RWPE1 (cell line): ENCODE results near the gene MTMR2.

ENCODE experiments used
- CTCF ChIA-PET: fragments of 350-600 bp; sonication (Branson Sonifier 250); formaldehyde crosslinking; extraction: SDS; loops from one replicate; lab custom pipeline; 2021; lab: Yijun Ruan, JAX
- POLR2A ChIA-PET: fragments of 400-600 bp; formaldehyde crosslinking; extraction: SDS; loops from one replicate; lab custom pipeline; 2020; ENCODE audit warnings: antibody characterized with exemption; ENCODE audit not compliant: low non-redundant PET; lab: Yijun Ruan, JAX
- DNase-seq: peaks from one replicate; pipeline ENCODE4 v3.0.0; 2012; ENCODE audit warnings: low spot score
- H3K27ac ChIP-seq: fragments of 450-650 bp; 2 replicates; pipeline ENCODE4 v1.5.1; 2017
- TF ChIP-seq, protein P1 (sequence below): fragments of 450-650 bp; conservative IDR thresholded peaks from 2 replicates; pipeline ENCODE4 v1.5.1; 2017; ENCODE audit warnings: low read depth, mild to moderate bottlenecking

The MTMR2 gene

DNA sequence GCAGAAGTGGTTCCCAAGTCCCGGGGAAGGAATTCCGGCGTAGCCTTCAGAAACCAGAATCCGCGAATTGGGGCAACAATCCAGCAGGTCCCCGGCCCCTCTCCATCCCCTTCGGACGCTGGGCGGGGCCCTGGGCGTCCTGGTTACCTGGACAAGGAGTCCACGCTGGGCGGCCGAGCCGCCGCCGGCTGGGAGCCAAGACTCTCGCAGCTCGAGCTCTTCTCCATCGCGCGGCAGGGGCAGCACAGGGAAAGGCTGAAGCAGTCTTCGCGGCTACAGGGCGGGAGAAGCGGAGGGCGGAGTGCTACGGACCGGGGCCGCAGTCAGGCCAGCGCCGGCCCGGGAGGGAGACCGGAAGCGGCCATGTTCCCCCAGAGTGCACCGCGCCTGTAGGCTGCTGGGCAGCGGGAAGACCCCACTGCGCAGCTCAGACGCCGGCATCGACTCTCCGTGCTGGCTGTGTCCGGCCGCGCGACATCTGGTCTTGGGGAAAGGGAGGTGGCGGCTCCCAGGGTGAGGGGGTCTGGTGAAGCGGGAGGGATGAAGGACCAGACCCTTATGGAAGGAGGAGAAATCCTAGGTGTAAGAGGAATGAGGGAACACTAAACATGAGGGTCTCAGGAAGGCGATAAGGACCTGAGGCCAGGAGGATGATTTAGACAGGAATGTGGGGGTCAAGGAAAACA lies at the start of gene MTMR2:
Gene MTMR2 (minus strand): TSS at position 380 of the 686 bp plus-strand sequence. CDS start 153 bp downstream, at position 227.
- TF ChIP-seq, protein P1, sequence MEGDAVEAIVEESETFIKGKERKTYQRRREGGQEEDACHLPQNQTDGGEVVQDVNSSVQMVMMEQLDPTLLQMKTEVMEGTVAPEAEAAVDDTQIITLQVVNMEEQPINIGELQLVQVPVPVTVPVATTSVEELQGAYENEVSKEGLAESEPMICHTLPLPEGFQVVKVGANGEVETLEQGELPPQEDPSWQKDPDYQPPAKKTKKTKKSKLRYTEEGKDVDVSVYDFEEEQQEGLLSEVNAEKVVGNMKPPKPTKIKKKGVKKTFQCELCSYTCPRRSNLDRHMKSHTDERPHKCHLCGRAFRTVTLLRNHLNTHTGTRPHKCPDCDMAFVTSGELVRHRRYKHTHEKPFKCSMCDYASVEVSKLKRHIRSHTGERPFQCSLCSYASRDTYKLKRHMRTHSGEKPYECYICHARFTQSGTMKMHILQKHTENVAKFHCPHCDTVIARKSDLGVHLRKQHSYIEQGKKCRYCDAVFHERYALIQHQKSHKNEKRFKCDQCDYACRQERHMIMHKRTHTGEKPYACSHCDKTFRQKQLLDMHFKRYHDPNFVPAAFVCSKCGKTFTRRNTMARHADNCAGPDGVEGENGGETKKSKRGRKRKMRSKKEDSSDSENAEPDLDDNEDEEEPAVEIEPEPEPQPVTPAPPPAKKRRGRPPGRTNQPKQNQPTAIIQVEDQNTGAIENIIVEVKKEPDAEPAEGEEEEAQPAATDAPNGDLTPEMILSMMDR: no peak
- peak; percentile 56 for DNase-seq
- ChIA-PET CTCF (interaction anchor here (0.8 kb wide), 1 partner anchor 249 kb away, joined by 5 read pairs; no protein-coding TSS in a partner anchor), POLR2A (no interaction called here)
- peak within 1 kb of the TSS; percentile 96 for H3K27ac ChIP-seq

DNA sequence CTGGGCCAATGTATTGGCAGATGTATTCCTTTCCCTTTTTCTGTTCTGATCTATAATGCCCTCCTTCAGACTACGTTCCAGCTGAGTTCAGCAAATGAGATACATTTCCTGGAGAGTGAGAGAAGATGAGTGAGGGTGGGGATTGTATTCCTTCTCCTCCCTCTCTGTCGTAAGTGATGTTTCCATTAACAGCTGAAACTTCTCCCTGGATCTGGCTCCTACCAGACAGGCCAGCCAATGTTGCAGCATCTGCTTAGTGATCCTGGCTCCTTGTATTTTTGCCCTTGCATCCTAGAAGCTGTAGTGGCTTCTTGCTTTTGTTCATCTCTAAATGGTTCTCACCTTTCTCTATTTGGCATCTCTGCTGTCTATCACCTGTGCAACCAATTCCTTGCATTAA lies 48.2 kb upstream of the MTMR2 start:
- CTCF ChIA-PET: interaction anchor here (0.6 kb wide), 1 partner anchor 51 kb away, joined by 3 read pairs; no protein-coding TSS in a partner anchor

DNA sequence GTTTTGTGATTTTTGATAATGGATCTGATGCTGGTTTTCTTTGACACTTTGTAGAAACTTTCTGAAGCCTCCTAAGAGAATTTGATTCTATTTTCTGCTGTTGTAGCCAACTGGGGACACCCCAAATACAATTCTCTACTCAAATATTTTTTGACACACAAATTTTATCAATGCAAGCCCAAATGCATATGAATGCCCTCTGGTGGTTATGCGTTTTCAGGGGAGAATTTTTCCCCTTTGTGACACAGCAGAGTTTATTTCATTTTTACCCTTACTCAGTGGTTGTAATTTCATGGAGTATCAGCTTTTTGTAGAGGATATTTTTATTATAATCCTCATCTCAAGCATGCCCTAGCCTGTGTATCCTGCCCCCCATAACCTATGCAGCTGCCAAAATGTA lies 44.7 kb upstream of the MTMR2 start:
- POLR2A ChIA-PET: no interaction called here
- H3K27ac ChIP-seq: no peak overlapping the region
- CTCF ChIA-PET: interaction anchor here (0.7 to 1.1 kb wide), 2 partner anchors 14 to 375 kb away, joined by 3 to 4 read pairs; partner anchors contain the start of gene MAML2
- DNase-seq: peak; percentile 14
- TF ChIP-seq, protein P1: 0 out of 2 replicates have a peak, but pooled peaks have one; percentile 15

More for the DNA sequence above, 48.2 kb upstream of the MTMR2 start:
- POLR2A ChIA-PET: no interaction called here
- H3K27ac ChIP-seq: no peak overlapping the region
- TF ChIP-seq, protein P1: no peak
- DNase-seq: no peak

DNA sequence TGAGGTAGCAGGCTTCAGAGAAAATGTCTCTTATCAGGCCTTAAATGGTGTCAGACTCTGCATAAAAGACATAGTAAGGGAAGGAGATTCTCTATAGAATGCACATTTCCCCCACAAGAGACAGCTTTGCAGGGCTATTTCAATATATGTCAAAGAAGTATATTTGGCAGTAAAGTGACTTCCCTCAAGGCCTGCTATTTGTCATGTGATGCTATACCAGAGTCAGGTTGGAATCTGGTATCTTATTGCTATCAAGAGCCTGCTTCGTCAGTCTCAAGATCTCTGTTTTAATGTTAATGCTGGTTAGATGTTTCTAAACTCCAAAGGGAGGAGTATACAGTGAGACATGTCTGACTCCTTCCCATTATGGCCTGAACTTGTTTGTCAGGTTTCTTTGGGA lies 40.4 kb upstream of the MTMR2 start:
- DNase-seq: no peak
- ChIA-PET POLR2A (no interaction called here), CTCF (interaction anchor here (0.6 kb wide), 1 partner anchor 19 kb away, joined by 4 read pairs; no protein-coding TSS in a partner anchor)
- no peak overlapping the region for H3K27ac ChIP-seq
- TF ChIP-seq, protein P1: no peak

DNA sequence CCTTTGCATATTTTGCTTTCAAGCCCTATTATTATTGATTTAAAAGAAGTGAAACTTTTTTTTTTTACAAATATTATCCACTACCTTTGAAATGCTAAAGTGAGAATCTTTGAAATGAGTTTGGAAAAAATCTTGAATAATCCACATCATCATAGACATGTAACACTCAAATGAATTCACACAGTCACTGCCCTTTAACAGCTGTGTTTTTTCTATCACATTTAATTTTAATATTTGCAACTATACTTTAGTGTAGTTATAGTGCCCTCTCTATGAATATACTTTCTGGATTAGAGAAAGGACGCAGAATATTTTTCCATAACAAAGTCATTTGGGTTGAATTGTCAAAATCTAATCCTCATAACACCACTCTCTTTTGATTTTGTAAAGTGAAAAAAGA lies 37.9 kb upstream of the MTMR2 start:
- TF ChIP-seq, protein P1: no peak
- ChIA-PET POLR2A (no interaction called here), CTCF (no interaction called here)
- H3K27ac ChIP-seq: no peak overlapping the region
- DNase-seq: no peak

DNA sequence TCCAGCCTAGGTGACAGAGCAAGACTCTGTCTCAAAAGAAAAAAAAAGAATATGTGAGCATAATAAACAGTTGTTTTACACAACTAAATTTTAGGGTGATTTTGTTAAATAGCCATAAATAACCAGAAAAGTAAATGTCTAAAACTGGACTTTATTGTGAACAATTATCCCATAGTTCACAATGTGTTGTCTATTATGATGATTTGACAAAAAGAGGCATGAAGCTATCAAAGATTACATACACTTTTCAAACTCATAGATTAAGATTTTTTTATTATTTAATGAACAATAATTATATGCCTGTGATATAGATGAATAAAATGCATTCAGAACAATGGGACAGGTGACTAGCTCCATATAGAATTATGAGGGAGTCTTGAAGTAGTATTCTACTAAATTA lies 27.0 kb upstream of the MTMR2 start:
- CTCF ChIA-PET: no interaction called here
- DNase-seq: no peak
- POLR2A ChIA-PET: no interaction called here
- H3K27ac ChIP-seq: no peak overlapping the region
- TF ChIP-seq, protein P1: no peak
